Islet of Langerhans (tissue), 1 donor: ENCODE results near the gene KDM4D.
"Not testable (repeated sequence)": the region's sequence is repeated elsewhere in the genome, so short reads cannot be mapped to it uniquely, and the experiment has no call there.

Source experiments
- FAIRE-seq: peaks from one replicate; lab custom pipeline; 2011; peaks lifted over from hg19 to GRCh38; lab: Jason Lieb, UNC

KDM4D gene

DNA sequence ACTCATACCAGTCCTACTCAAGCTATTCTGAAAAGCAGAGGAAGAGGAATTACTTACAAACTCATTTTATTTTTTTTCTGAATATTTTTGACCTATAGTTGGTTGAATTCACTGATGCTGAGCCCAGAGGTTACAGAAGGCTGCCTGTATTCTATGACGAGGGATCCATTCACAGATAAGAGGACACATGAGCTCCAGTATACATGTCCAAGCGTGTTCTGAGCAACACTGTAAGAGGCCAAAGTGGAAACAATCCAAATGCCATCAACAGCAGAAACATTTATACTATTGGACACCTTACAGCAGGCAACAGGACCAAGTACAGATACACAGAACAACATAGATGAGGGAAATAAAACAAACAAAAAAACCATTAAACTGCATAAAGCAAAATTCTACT, 61.8 kb downstream of the KDM4D start:
- no peak for FAIRE-seq

DNA sequence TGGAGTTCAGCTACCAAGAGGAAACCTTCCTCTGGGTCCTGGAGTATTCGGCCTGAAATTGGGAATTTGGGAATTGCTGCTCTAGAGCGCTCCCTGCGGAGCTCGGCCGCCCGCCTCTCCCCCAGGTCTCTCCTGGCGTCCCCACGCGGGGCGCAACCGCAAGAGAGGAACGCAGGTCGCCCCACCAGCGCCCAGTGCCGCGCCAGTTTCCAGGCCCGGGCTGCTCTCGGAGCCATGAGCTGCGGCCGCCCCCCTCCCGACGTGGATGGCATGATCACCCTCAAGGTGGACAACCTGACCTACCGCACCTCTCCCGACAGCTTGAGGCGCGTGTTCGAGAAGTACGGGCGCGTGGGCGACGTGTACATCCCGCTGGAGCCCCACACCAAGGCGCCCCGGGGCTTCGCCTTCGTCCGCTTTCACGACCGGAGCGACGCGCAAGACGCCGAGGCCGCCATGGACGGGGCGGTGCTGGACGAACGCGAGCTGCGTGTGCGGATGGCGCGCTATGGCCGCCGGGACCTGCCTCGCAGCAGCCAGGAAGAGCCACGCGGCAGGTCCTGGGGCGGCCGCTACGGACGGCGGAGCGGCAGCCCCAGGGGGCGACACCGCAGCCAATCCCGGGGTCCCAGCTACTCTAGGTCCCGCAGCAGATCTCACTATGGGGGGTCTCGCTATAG, 64.0 kb downstream of the KDM4D start:
- not testable (repeated sequence) for FAIRE-seq

DNA sequence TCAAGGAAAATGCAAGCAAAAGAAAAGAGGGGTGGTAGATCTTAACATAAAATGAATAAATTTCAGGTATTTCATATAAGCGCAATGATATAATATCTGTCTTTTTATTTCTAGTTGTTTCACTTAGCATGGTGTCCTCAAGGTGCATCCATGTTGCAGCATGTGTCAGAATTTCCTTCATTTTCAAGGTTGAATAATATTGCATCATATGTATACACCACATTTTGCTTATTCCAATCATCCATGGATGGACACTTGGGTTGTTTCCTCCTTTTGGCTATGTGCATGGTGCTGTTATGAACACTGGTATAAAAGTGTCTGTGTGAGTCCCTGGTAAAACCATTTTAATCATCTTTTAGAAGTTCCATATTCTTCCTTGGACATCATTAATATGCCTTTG, 68.7 kb downstream of the KDM4D start:
- no peak for FAIRE-seq

DNA sequence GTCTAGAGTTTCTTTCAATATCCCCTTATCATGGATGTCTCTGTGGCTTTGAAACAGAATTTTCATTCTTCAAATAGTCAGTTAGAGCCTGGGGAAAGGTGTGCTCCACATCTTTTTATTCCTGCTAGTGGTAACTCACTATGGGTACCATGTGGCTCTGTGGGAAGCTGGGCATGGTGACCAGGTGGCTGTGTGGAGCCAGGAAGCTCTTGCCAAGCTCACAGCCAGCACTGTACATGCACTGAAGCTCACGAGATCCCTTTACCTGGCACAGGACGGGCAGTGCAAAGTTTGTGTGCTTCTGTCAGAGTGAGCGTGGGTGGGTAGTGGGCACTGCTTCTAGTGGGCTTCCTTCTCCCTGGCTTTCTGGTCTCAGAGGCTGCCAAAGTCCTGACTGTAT, 69.4 kb downstream of the KDM4D start:
- FAIRE-seq = no peak

DNA sequence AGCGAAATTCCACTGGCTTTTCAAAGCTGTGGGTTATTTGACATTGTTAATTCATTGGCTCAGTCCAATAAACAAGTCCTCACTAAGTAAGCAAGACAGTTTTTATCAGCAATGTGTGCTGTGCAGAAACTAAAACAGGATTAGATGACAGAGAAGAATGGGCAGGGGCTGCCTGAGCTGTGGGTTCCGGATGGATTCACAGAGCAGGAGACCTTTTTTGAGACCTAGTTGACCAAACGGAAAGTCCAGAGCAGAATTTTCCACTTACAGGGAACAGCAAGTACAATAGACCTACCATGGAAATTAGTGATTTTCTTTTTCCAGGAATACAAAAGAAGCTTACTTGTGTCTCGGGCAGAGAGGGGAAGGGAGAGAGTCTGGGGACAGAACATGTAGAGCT, 70.5 kb downstream of the KDM4D start:
- FAIRE-seq = no peak

DNA sequence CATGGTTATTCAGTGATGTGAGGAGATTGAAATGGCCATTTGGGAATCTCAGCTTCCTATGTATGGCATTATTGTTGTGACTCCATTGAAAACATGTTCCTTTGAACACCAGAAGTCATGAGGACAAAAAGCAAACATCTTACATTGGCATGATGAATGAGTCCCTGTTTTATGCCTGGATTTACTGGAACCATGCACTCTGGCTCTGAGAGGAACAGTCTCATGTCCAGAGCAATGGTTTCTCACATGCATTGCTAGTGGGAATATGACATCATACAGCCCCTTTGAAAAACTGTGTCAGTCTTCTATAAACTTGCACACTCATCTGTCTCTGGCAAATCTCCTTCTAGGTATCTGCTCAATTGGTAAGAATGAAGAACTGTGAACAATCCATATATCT, 72.3 kb downstream of the KDM4D start:
- no peak for FAIRE-seq
